Uterus (tissue), 4 donors: ENCODE results near the gene PPP1R9A. TPM values are rescaled to one million over a fixed set of nuclear protein-coding genes. Genes with fewer than 3 reads are reported as not detected.

ENCODE experiments used
- DNase-seq, 2 donors: peaks; one replicate each; pipeline ENCODE4 v3.0.0-alpha.2; 2019 to 2020
- H3K27ac ChIP-seq, 2 donors: fragments of 200-600 bp; sonication (generic); 1 replicate in 1 of 2; 2 replicates in 1 of 2; pipeline ENCODE4 v1.5.1; 2016 to 2018
- H3K27me3 ChIP-seq, 2 donors: fragments of 200-600 bp; sonication (generic); one replicate each; pipeline ENCODE4 v1.5.1; 2018 to 2019; ENCODE audit warnings: control low read depth in 1 of 2
- H3K36me3 ChIP-seq, 2 donors: fragments of 200-600 bp; sonication (generic); one replicate each; pipeline ENCODE4 v1.5.1; 2019; ENCODE audit warnings: control low read depth in 1 of 2
- H3K4me1 ChIP-seq, 2 donors: fragments of 200-600 bp; sonication (generic); one replicate each; pipeline ENCODE4 v1.5.1; 2018 to 2019; ENCODE audit warnings: control low read depth in 1 of 2
- H3K4me3 ChIP-seq, 2 donors: fragments of 200-600 bp; sonication (generic); 1 replicate in 1 of 2; 2 replicates in 1 of 2; pipeline ENCODE4 v1.5.1; 2018 to 2019; ENCODE audit warnings: mild to moderate bottlenecking in 1 of 2
- H3K9me3 ChIP-seq, 2 donors: fragments of 200-600 bp; sonication (generic); one replicate each; pipeline ENCODE4 v1.5.1; 2019; ENCODE audit warnings: control low read depth in 1 of 2
- CTCF ChIP-seq, 4 experiments: fragments of 200-600 bp in 2 of 4; fragments of 450-650 bp in 2 of 4; sonication (generic) in 2 of 4; IDR thresholded peaks; one replicate each; pipeline ENCODE4 v1.5.1; 2016 to 2019; ENCODE audit warnings: antibody characterized with exemption in 4 of 4, mild to moderate bottlenecking in 2 of 4, moderate library complexity in 1 of 4
- POLR2A ChIP-seq, 2 donors: fragments of 450-650 bp; IDR thresholded peaks; one replicate each; pipeline ENCODE4 v1.6.1; 2016; ENCODE audit warnings: antibody characterized with exemption in 2 of 2, mild to moderate bottlenecking in 1 of 2, moderate library complexity in 1 of 2
- intact Hi-C: fragments of 100-400 bp; cut with DNase I; formaldehyde crosslinking; loops from one replicate; pipeline ENCODE4 v1.15.1; 2023; ENCODE audit warnings: low total_unique reads
- total RNA-seq, 4 donors: library from RNA; depleted of rRNA in 3 of 4; stranded (reverse); fragments of >200 nt in 3 of 4; gene quantifications; one replicate each; pipeline versions ENCODE4 v1.1.0 to v1.2.4, GENCODE V29; 2014 to 2023
- donor health status: DM: yes; HTN: yes; CAD: no.

The PPP1R9A gene
- total RNA-seq, 4 donors from 2014 or later: 5.3 to 39.6 (median 15.0) TPM

DNA sequence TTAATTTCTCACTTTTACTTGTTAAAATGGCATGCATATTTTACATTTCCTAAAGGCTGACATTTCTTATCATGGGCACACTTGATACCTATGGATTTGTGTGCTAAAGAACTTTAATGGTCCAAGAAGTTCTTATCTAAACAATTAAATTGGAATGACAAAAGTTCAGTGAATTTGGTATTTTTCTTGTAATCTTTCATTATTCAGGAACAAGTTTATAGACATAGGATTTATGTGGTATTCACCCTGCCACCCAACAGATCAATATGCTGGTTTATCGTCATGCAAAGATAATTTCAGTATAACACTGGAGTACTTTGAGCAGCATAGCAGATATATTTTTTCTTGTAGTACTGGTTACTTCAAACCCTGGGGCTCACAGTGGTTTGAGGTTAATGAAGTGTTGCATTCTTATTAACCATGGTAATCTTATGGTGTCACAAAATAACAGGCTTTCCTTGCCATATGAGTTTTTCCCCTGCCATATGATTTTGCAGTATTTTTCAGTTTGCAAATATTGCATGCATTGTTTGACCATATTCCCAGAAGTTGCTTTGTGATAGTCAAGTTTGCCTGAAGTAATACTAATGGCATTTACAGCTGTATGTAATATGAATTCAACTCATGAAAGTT is 148.8 kb downstream of the PPP1R9A start:
- no peaks in the 10 kb centered on the region for H3K36me3 ChIP-seq
- H3K9me3 ChIP-seq: no peaks in the 10 kb centered on the region
- intact Hi-C loops: no loop called here
- no peaks in the 10 kb centered on the region for H3K27me3 ChIP-seq
- no peak for DNase-seq
- H3K27ac ChIP-seq: no peak overlapping the region
- no peak overlapping the region for H3K4me3 ChIP-seq
- H3K4me1 ChIP-seq: no peaks in the 10 kb centered on the region
- no peak for TF ChIP-seq CTCF (IDR thresholded peaks at IDR 0.05)
- no peak for TF ChIP-seq POLR2A (IDR thresholded peaks at IDR 0.05)

DNA sequence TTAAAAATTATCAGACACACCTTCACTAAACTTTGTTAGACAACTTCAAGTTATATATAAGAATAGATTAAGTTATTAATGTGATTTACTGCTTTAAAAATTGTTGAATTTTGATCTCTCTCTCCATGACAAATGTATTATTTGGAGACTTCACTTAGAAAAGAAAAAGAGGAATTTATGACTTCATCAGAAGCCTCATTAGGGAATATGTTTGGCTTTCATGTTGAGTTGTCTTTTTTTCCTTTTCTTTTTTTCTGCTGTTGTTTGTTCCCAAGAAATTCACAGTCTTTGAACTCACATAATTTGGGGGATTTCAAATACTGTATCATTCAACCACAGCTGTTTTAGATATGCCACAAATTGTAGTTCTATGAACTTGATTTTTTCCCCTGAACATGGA is 149.5 kb downstream of the PPP1R9A start:
- no peaks in the 10 kb centered on the region for H3K9me3 ChIP-seq
- H3K4me1 ChIP-seq: no peaks in the 10 kb centered on the region
- intact Hi-C loops: no loop called here
- H3K27ac ChIP-seq: no peak overlapping the region
- H3K36me3 ChIP-seq: no peaks in the 10 kb centered on the region
- TF ChIP-seq CTCF (IDR thresholded peaks at IDR 0.05) (no peak), POLR2A (IDR thresholded peaks at IDR 0.05) (no peak)
- DNase-seq: no peak
- H3K4me3 ChIP-seq: no peak overlapping the region
- H3K27me3 ChIP-seq: no peaks in the 10 kb centered on the region

DNA sequence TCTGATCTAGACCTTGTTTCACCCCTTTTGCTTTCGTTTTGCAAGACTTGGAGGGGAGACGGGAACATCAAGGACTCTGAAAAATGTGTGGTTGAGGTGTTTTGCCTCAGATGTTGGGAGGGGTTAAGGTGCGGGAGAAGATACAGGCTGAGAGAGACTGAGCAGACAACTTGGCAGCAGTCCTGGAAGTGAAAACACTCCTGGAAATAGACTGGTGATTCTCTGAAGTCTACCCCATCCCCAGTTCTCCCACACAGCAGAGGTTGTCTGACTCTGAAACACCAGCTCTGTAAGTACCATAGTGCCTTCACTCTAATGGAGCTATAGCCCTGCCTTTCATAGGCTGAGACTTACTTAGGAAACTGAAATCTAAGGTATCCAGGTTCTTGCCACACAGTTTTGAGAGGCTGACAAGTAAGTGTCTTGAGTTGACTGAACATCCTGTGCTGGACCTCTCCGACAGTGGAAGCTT is 152.5 kb downstream of the PPP1R9A start:
- intact Hi-C loops: no loop called here
- DNase-seq: peak; percentile 18 to 71
- peak overlapping the region; percentile 54 to 57 for H3K27ac ChIP-seq

GRCh38 chr7:95062901-95063300 is 155.5 kb downstream of the PPP1R9A start:
- H3K36me3 ChIP-seq: no peaks in the 10 kb centered on the region
- H3K27ac ChIP-seq: no peak overlapping the region
- H3K4me3 ChIP-seq: no peak overlapping the region
- TF ChIP-seq CTCF (IDR thresholded peaks at IDR 0.05) (no peak), POLR2A (IDR thresholded peaks at IDR 0.05) (no peak)
- intact Hi-C loops: no loop called here
- no peaks in the 10 kb centered on the region for H3K4me1 ChIP-seq
- no peaks in the 10 kb centered on the region for H3K9me3 ChIP-seq
- no peaks in the 10 kb centered on the region for H3K27me3 ChIP-seq
- no peak for DNase-seq

More for the DNA sequence above, 152.5 kb downstream of the PPP1R9A start:
- no peaks in the 10 kb centered on the region for H3K4me1 ChIP-seq
- TF ChIP-seq POLR2A (IDR thresholded peaks at IDR 0.05) (no peak), CTCF (IDR thresholded peaks at IDR 0.05) (no peak)
- no peak overlapping the region for H3K4me3 ChIP-seq
- no peaks in the 10 kb centered on the region for H3K36me3 ChIP-seq
- H3K27me3 ChIP-seq: no peaks in the 10 kb centered on the region
- no peaks in the 10 kb centered on the region for H3K9me3 ChIP-seq

GRCh38 chr7:95066737-95067530 is 159.5 kb downstream of the PPP1R9A start:
- H3K9me3 ChIP-seq: no peaks in the 10 kb centered on the region
- H3K27ac ChIP-seq: peak overlapping the region in 1 of 2 donors; percentile 2
- H3K27me3 ChIP-seq: no peaks in the 10 kb centered on the region
- no peak for TF ChIP-seq POLR2A (IDR thresholded peaks at IDR 0.05)
- no peak for TF ChIP-seq CTCF (IDR thresholded peaks at IDR 0.05)
- H3K36me3 ChIP-seq: no peaks in the 10 kb centered on the region
- intact Hi-C loops: no loop called here
- no peak overlapping the region for H3K4me3 ChIP-seq
- H3K4me1 ChIP-seq: no peaks in the 10 kb centered on the region
- no peak for DNase-seq
